Smooth muscle cell of the brain vasculature (primary cell): ENCODE data around the gene GRAMD2A.

ENCODE experiments used
- DNase-seq: peaks from one replicate; pipeline ENCODE4 v3.0.0-alpha.2; 2012; ENCODE audit warnings: low read depth, low spot score

GRAMD2A gene

GRCh38 chr15:72217216-72217615 is 19.6 kb upstream of the GRAMD2A start:
- no peak for DNase-seq

GRCh38 chr15:72216079-72216478 is 18.5 kb upstream of the GRAMD2A start:
- no peak for DNase-seq

GRCh38 chr15:72207558-72208085 is 10.0 kb upstream of the GRAMD2A start:
- DNase-seq = no peak

GRCh38 chr15:72206677-72207000 is 9.1 kb upstream of the GRAMD2A start:
- no peak for DNase-seq

GRCh38 chr15:72205896-72206676 is 8.5 kb upstream of the GRAMD2A start:
- no peak for DNase-seq

- DNase-seq = no peak
Observed at GRCh38 chr15:72205273-72205672, 7.7 kb upstream of the GRAMD2A start.

- DNase-seq = no peak
Observed at GRCh38 chr15:72203507-72203837, 5.9 kb upstream of the GRAMD2A start.

GRCh38 chr15:72202801-72203506 is 5.4 kb upstream of the GRAMD2A start:
- DNase-seq = no peak

- DNase-seq = no peak
Observed at GRCh38 chr15:72202302-72202701, 4.7 kb upstream of the GRAMD2A start.

GRCh38 chr15:72201391-72201921 is 3.9 kb upstream of the GRAMD2A start:
- no peak for DNase-seq

GRCh38 chr15:72200395-72201237 is 3.0 kb upstream of the GRAMD2A start:
- DNase-seq = no peak

GRCh38 chr15:72199721-72200212 is 2.2 kb upstream of the GRAMD2A start:
- peak; percentile 45 for DNase-seq

GRCh38 chr15:72199205-72199515 is 1.6 kb upstream of the GRAMD2A start:
- DNase-seq = no peak

- no peak for DNase-seq
Observed at GRCh38 chr15:72198356-72199204, 993 bp upstream of the GRAMD2A start.

GRCh38 chr15:72197041-72197459 is 537 bp downstream of the GRAMD2A start:
- no peak for DNase-seq

GRCh38 chr15:72196409-72197040 is 1.1 kb downstream of the GRAMD2A start:
- DNase-seq = no peak

- no peak for DNase-seq
Observed at GRCh38 chr15:72195101-72195511, 2.5 kb downstream of the GRAMD2A start.

- DNase-seq = no peak
Observed at GRCh38 chr15:72193836-72194396, 3.7 kb downstream of the GRAMD2A start.

- DNase-seq = no peak
Observed at GRCh38 chr15:72192416-72192815, 5.2 kb downstream of the GRAMD2A start.

GRCh38 chr15:72189250-72189902 is 8.2 kb downstream of the GRAMD2A start:
- no peak for DNase-seq
